ENCODE measurements around the gene INKA2.

- no peak for TF ChIP-seq CTCF (IDR thresholded peaks at IDR 0.05)
- TF ChIP-seq POLR2A (IDR thresholded peaks at IDR 0.05) = no peak
Observed at GRCh38 chr1:111775966-111776365, 36.8 kb upstream of the INKA2 start.
